Right lung (tissue), 5 donors: ENCODE data around the gene KCNG2. TPM values are rescaled to one million over a fixed set of nuclear protein-coding genes. Genes with fewer than 3 reads are reported as not detected.
"Not testable (repeated sequence)": the region's sequence is repeated elsewhere in the genome, so short reads cannot be mapped to it uniquely, and the experiment has no call there.

ENCODE experiments used
- DNase-seq, 2 donors: peaks; one replicate each; pipeline ENCODE4 v3.0.0-alpha.2; 2013
- polyA plus RNA-seq, 5 donors: library from polyadenylated mRNA; unstranded; fragments of 120-200 nt; gene quantifications; one replicate each; pipeline versions ENCODE4 v1.2.1 to v1.2.3, GENCODE V29; 2013; ENCODE audit warnings: inconsistent platforms in 1 of 5, low replicate concordance in 1 of 5; ENCODE audit not compliant: insufficient read length in 5 of 5, insufficient read depth in 1 of 5

The KCNG2 gene
- polyA plus RNA-seq, 5 donors: 0.16 to 0.35 (median 0.23) TPM

GRCh38 chr18:79869591-79870300 lies 72.0 kb downstream of the KCNG2 start:
- DNase-seq: no peak

GRCh38 chr18:79870301-79871025 lies 72.7 kb downstream of the KCNG2 start:
- DNase-seq: no peak

- DNase-seq: no peak
Measured at GRCh38 chr18:79871026-79871390, 73.3 kb downstream of the KCNG2 start.

GRCh38 chr18:79871481-79872091 lies 73.8 kb downstream of the KCNG2 start:
- no peak for DNase-seq

- no peak for DNase-seq
Measured at GRCh38 chr18:79872527-79873444, 75.0 kb downstream of the KCNG2 start.

- no peak for DNase-seq
Measured at GRCh38 chr18:79873449-79874110, 75.8 kb downstream of the KCNG2 start.

GRCh38 chr18:79874553-79875530 lies 77.1 kb downstream of the KCNG2 start:
- DNase-seq: no peak

- no peak for DNase-seq
Measured at GRCh38 chr18:79875531-79875919, 77.8 kb downstream of the KCNG2 start.

GRCh38 chr18:79875931-79876461 lies 78.3 kb downstream of the KCNG2 start:
- no peak for DNase-seq

- DNase-seq: no peak
Measured at GRCh38 chr18:79876497-79876896, 78.8 kb downstream of the KCNG2 start.

GRCh38 chr18:79877163-79878091 lies 79.7 kb downstream of the KCNG2 start:
- no peak for DNase-seq

GRCh38 chr18:79878246-79878645 lies 80.5 kb downstream of the KCNG2 start:
- DNase-seq: not testable (repeated sequence)

- DNase-seq: no peak
Measured at GRCh38 chr18:79878741-79879378, 81.1 kb downstream of the KCNG2 start.

- no peak for DNase-seq
Measured at GRCh38 chr18:79879566-79879965, 81.8 kb downstream of the KCNG2 start.

GRCh38 chr18:79881695-79882094 lies 84.0 kb downstream of the KCNG2 start:
- DNase-seq: no peak

- DNase-seq: no peak
Measured at GRCh38 chr18:79882522-79883241, 84.9 kb downstream of the KCNG2 start.
